GM12873 (cell line): ENCODE results near the gene NEGR1.

ENCODE experiments used
- TF ChIP-seq, protein P1 (sequence below): IDR thresholded peaks from 2 replicates; pipeline ENCODE4 v1.5.1; 2012; ENCODE audit warnings: low read depth, mild to moderate bottlenecking, moderate library complexity, low read length, control low read depth; ENCODE audit not compliant: insufficient read depth; ENCODE audit errors: missing control alignments

NEGR1 gene

DNA sequence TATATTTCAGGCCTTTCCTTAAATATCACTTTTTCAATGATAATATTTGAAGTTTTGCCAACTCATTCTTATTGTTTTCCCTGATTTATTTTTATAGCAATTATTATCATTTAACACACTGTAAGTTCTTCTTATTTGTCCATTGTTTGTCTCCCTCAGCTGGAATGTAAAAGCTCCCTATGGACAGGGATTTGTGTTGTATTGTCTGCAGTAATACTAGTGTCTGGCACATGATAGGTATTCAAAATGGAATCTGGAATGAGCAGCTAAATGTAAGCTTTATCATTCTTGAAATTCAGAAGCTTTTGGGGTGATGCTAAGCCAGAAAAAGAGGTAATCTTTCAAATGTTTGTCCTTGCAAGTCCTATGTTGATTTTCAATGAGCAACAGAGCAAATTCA is 112.1 kb downstream of the NEGR1 start:
- TF ChIP-seq, protein P1, sequence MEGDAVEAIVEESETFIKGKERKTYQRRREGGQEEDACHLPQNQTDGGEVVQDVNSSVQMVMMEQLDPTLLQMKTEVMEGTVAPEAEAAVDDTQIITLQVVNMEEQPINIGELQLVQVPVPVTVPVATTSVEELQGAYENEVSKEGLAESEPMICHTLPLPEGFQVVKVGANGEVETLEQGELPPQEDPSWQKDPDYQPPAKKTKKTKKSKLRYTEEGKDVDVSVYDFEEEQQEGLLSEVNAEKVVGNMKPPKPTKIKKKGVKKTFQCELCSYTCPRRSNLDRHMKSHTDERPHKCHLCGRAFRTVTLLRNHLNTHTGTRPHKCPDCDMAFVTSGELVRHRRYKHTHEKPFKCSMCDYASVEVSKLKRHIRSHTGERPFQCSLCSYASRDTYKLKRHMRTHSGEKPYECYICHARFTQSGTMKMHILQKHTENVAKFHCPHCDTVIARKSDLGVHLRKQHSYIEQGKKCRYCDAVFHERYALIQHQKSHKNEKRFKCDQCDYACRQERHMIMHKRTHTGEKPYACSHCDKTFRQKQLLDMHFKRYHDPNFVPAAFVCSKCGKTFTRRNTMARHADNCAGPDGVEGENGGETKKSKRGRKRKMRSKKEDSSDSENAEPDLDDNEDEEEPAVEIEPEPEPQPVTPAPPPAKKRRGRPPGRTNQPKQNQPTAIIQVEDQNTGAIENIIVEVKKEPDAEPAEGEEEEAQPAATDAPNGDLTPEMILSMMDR: no peak

DNA sequence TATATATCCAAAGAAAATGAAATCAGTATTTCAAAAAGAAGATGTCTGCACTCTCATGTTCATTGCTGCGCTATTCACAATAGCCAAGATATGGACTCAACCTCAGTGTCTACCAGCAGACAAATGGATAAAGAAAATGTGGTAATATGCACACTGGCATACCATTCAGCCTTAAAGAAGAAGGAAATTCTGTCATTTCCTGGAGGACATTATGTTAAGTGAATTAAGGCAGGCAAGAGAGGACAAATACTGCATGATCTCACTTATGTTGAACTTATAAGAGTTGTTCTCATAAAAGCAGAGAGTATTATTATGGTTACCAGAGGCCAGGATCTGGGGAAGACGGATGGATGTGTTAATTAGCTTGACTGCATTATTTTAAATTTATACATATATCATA is 115.9 kb downstream of the NEGR1 start:
- TF ChIP-seq, protein P1: no peak

DNA sequence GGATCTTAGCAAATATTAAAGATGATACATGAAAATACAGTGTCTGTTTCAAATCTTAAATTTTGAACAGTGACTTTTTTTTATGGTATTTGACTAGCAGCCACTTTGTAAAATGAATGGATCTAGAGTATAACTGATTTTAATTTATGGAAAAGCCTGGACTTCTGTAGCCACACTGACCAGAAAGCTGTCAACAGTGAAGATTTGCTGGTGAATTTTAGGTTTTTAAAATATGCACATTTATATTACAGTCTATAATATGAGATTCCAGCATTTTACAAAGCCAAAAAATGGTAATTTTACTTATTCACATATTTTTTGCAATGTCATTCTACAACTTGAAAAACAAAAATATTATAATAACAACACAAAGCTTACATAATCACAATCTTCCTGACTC is 131.8 kb downstream of the NEGR1 start:
- TF ChIP-seq, protein P1: no peak

DNA sequence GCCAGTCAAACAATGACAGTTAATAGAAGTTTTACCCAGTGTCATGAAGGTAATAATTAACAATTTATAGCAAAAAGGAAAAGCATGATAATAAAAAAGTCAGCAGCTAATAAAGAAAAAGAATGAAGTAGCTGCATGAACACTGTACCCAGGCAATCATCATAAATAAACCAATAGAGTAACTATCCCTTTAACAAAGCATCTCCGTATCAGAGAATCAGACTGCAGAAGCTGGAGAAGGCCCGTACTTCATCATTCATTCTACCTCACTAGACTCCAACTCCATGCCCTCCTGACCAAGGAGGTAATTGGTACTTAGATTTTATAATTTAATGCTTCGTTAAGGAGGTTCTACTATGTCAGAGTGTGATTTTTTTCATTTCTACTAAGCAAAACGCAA is 140.5 kb downstream of the NEGR1 start:
- TF ChIP-seq, protein P1: no peak

DNA sequence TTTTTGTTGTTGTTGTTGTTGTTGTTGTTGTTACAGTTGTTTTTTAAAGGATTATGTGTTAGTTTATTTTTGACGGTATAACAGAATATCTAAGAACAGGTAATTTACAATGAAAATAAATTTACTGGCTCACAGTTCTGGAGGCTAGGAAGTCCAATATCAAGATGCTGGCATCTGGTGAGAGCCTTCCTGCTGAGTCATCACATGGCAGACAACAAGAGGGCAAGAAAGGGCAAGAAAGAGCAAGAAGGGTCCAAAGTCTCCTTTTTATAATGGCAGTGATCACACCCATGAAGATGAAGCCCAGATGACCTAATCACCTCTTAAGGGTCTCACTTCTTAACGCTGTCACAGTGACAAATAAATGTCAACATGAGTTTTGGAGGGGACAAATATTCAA is 142.1 kb downstream of the NEGR1 start:
- TF ChIP-seq, protein P1: no peak

DNA sequence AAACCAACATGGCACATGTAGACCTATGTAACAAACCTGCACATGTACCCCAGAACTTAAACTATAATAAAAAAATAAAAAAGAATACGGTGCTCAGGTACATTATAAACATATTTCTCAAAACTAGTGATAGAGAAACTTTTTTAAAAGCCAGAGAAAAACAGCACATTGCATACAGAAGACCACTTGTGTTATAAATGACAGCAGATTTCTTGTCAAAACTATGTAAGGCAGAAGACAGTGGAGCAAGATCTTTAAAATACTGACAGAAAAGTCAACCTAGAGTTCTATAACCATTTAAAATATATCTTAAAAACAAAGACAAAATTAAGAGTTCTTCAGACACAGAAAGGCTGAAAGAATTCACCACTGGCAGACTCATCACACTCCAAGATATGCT is 144.7 kb downstream of the NEGR1 start:
- TF ChIP-seq, protein P1: no peak

DNA sequence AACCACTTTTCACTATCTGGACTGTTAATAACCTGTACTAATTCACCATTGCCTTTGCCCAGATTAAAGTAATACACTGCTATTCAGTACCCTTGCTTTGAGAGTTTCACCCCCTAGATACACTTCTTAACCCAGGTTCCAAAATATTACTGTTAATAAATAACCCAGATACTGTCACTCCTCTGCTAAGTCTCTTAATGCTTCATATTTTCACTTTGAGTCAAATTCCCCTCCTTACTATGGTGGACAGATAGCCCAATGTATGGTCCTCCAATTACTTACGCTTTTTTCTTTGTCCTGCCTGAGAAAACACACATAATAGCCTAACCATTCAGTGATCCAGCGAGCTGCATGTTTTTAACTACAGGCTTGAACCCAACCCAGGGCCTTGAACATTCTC is 152.5 kb downstream of the NEGR1 start:
- TF ChIP-seq, protein P1: no peak
